ENCODE results near the gene GPR15. TPM values are rescaled to one million over a fixed set of nuclear protein-coding genes. Genes with fewer than 3 reads are reported as not detected.

The GPR15 gene
- total RNA-seq, 2 donors from 2014 or later, result not detected

GRCh38 chr3:98501863-98502576 is 29.8 kb upstream of the GPR15 start:
- Mint-ChIP-seq H3K27me3 (ENCODE audit: insufficient read depth) (no peaks in the 10 kb centered on the region), H3K4me1 (no peaks in the 10 kb centered on the region), H3K4me3 (no peak overlapping the region), H3K36me3 (ENCODE audit: low read depth) (no peaks in the 10 kb centered on the region), H3K27ac (no peak overlapping the region), H3K9me3 (no peaks in the 10 kb centered on the region)
- H3K4me3 ChIP-seq (ENCODE audit: low read length), result no peak overlapping the region
- H3K4me1 ChIP-seq (ENCODE audit: control insufficient read depth, insufficient read depth, low read length), result no peaks in the 10 kb centered on the region
- no peak overlapping the region for H3K9ac ChIP-seq (ENCODE audit: extremely low read depth, low read length, poor library complexity, severe bottlenecking)
- H3K36me3 ChIP-seq (ENCODE audit: control insufficient read depth, insufficient read depth, low read length), result no peaks in the 10 kb centered on the region
- no peaks in the 10 kb centered on the region for H3K27me3 ChIP-seq (ENCODE audit: control insufficient read depth, insufficient read depth, low read length, poor library complexity, severe bottlenecking)
- H3K9me3 ChIP-seq (ENCODE audit: control insufficient read depth, low read length), result no peaks in the 10 kb centered on the region
- TF ChIP-seq, protein P1, sequence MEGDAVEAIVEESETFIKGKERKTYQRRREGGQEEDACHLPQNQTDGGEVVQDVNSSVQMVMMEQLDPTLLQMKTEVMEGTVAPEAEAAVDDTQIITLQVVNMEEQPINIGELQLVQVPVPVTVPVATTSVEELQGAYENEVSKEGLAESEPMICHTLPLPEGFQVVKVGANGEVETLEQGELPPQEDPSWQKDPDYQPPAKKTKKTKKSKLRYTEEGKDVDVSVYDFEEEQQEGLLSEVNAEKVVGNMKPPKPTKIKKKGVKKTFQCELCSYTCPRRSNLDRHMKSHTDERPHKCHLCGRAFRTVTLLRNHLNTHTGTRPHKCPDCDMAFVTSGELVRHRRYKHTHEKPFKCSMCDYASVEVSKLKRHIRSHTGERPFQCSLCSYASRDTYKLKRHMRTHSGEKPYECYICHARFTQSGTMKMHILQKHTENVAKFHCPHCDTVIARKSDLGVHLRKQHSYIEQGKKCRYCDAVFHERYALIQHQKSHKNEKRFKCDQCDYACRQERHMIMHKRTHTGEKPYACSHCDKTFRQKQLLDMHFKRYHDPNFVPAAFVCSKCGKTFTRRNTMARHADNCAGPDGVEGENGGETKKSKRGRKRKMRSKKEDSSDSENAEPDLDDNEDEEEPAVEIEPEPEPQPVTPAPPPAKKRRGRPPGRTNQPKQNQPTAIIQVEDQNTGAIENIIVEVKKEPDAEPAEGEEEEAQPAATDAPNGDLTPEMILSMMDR (conservative IDR thresholded peaks at IDR 0.05), result no peak
- no peak overlapping the region for H3K27ac ChIP-seq (ENCODE audit: low read depth, low read length)
- DNase-seq, result no peak
- 91 to 100% methylated on average over 2 to 5 of the region's 5 CpGs for WGBS, 2 experiments (ENCODE audit: insufficient coverage in 1 of 2, insufficient read length in 1 of 2)

GRCh38 chr3:98504539-98504938 is 27.2 kb upstream of the GPR15 start:
- no peaks in the 10 kb centered on the region for H3K4me1 Mint-ChIP-seq
- Histone ChIP-seq H3K9me3 (ENCODE audit: control insufficient read depth, low read length) (no peaks in the 10 kb centered on the region), H3K27me3 (ENCODE audit: control insufficient read depth, insufficient read depth, low read length, poor library complexity, severe bottlenecking) (no peaks in the 10 kb centered on the region), H3K9ac (ENCODE audit: extremely low read depth, low read length, poor library complexity, severe bottlenecking) (no peak overlapping the region), H3K27ac (ENCODE audit: low read depth, low read length) (no peak overlapping the region), H3K4me1 (ENCODE audit: control insufficient read depth, insufficient read depth, low read length) (no peaks in the 10 kb centered on the region), H3K36me3 (ENCODE audit: control insufficient read depth, insufficient read depth, low read length) (no peaks in the 10 kb centered on the region), H3K4me3 (ENCODE audit: low read length) (no peak overlapping the region)
- H3K36me3 Mint-ChIP-seq (ENCODE audit: low read depth), result no peaks in the 10 kb centered on the region
- DNase-seq, result no peak
- no peaks in the 10 kb centered on the region for H3K27me3 Mint-ChIP-seq (ENCODE audit: insufficient read depth)
- no peak overlapping the region for H3K4me3 Mint-ChIP-seq
- no peak overlapping the region for H3K27ac Mint-ChIP-seq
- H3K9me3 Mint-ChIP-seq, result no peaks in the 10 kb centered on the region
- 96 to 100% methylated on average over 2 to 4 of the region's 4 CpGs for WGBS, 2 experiments (ENCODE audit: insufficient coverage in 1 of 2, insufficient read length in 1 of 2)
- TF ChIP-seq, protein P1 (conservative IDR thresholded peaks at IDR 0.05), result no peak

GRCh38 chr3:98508582-98508981 is 23.2 kb upstream of the GPR15 start:
- H3K27me3 Mint-ChIP-seq (ENCODE audit: insufficient read depth), result no peaks in the 10 kb centered on the region
- Histone ChIP-seq H3K4me1 (ENCODE audit: control insufficient read depth, insufficient read depth, low read length) (peaks cover 3% of the 10 kb centered on the region), H3K27ac (ENCODE audit: low read depth, low read length) (no peak overlapping the region), H3K36me3 (ENCODE audit: control insufficient read depth, insufficient read depth, low read length) (no peaks in the 10 kb centered on the region), H3K9me3 (ENCODE audit: control insufficient read depth, low read length) (no peaks in the 10 kb centered on the region), H3K27me3 (ENCODE audit: control insufficient read depth, insufficient read depth, low read length, poor library complexity, severe bottlenecking) (no peaks in the 10 kb centered on the region), H3K9ac (ENCODE audit: extremely low read depth, low read length, poor library complexity, severe bottlenecking) (no peak overlapping the region), H3K4me3 (ENCODE audit: low read length) (no peak overlapping the region)
- 96 to 100% methylated on average over 2 of the region's 2 CpGs for WGBS, 2 experiments (ENCODE audit: insufficient coverage in 1 of 2, insufficient read length in 1 of 2)
- no peaks in the 10 kb centered on the region for H3K36me3 Mint-ChIP-seq (ENCODE audit: low read depth)
- H3K9me3 Mint-ChIP-seq, result no peaks in the 10 kb centered on the region
- DNase-seq, result no peak
- H3K4me3 Mint-ChIP-seq, result no peak overlapping the region
- TF ChIP-seq, protein P1 (conservative IDR thresholded peaks at IDR 0.05), result no peak
- peaks cover 6% of the 10 kb centered on the region for H3K4me1 Mint-ChIP-seq
- no peak overlapping the region for H3K27ac Mint-ChIP-seq
